ENCODE data around the gene CNTN6. TPM values are rescaled to one million over a fixed set of nuclear protein-coding genes. Genes with fewer than 3 reads are reported as not detected.

CNTN6 gene
- total RNA-seq, 2 experiments from 2014 or later, result not detected

GRCh38 chr3:1103525-1103924 lies 10.7 kb downstream of the CNTN6 start:
- Mint-ChIP-seq H3K27ac (no peak overlapping the region), H3K9me3 (peaks cover 4% of the 10 kb centered on the region), H3K27me3 (ENCODE audit: low read depth) (no peaks in the 10 kb centered on the region), H3K4me1 (ENCODE audit: low read depth) (no peaks in the 10 kb centered on the region), H3K36me3 (ENCODE audit: low read depth) (no peaks in the 10 kb centered on the region), H3K4me3 (no peak overlapping the region)
- CTCF ChIA-PET, result no interaction called here
- DNase-seq, result no peak
- intact Hi-C loops (cut with micrococcal nuclease), result no loop called here

- no peaks in the 10 kb centered on the region for H3K27me3 Mint-ChIP-seq (ENCODE audit: low read depth)
- H3K9me3 Mint-ChIP-seq, result peaks cover 11% of the 10 kb centered on the region
- no peaks in the 10 kb centered on the region for H3K4me1 Mint-ChIP-seq (ENCODE audit: low read depth)
- CTCF ChIA-PET, result no interaction called here
- intact Hi-C loops (cut with micrococcal nuclease), result no loop called here
- no peaks in the 10 kb centered on the region for H3K36me3 Mint-ChIP-seq (ENCODE audit: low read depth)
- no peak for DNase-seq
- H3K27ac Mint-ChIP-seq, result no peak overlapping the region
- no peak overlapping the region for H3K4me3 Mint-ChIP-seq
Measured at GRCh38 chr3:1117843-1118473, 25.1 kb downstream of the CNTN6 start.

- CTCF ChIA-PET, result no interaction called here
- Mint-ChIP-seq H3K9me3 (no peaks in the 10 kb centered on the region), H3K36me3 (ENCODE audit: low read depth) (no peaks in the 10 kb centered on the region), H3K27me3 (ENCODE audit: low read depth) (no peaks in the 10 kb centered on the region), H3K4me3 (no peak overlapping the region), H3K27ac (no peak overlapping the region), H3K4me1 (ENCODE audit: low read depth) (no peaks in the 10 kb centered on the region)
- intact Hi-C loops (cut with micrococcal nuclease), result no loop called here
- DNase-seq, result no peak
Measured at GRCh38 chr3:1131166-1131565, 38.3 kb downstream of the CNTN6 start.

- H3K36me3 Mint-ChIP-seq (ENCODE audit: low read depth), result no peaks in the 10 kb centered on the region
- no peaks in the 10 kb centered on the region for H3K27me3 Mint-ChIP-seq (ENCODE audit: low read depth)
- no peak for DNase-seq
- no peak overlapping the region for H3K4me3 Mint-ChIP-seq
- H3K27ac Mint-ChIP-seq, result no peak overlapping the region
- CTCF ChIA-PET, result no interaction called here
- intact Hi-C loops (cut with micrococcal nuclease), result no loop called here
- H3K9me3 Mint-ChIP-seq, result no peaks in the 10 kb centered on the region
- H3K4me1 Mint-ChIP-seq (ENCODE audit: low read depth), result no peaks in the 10 kb centered on the region
Measured at GRCh38 chr3:1135194-1135593, 42.4 kb downstream of the CNTN6 start.

GRCh38 chr3:1138036-1138435 lies 45.2 kb downstream of the CNTN6 start:
- Mint-ChIP-seq H3K4me3 (no peak overlapping the region), H3K27ac (no peak overlapping the region), H3K36me3 (ENCODE audit: low read depth) (no peaks in the 10 kb centered on the region), H3K27me3 (ENCODE audit: low read depth) (no peaks in the 10 kb centered on the region), H3K9me3 (no peaks in the 10 kb centered on the region), H3K4me1 (ENCODE audit: low read depth) (no peaks in the 10 kb centered on the region)
- CTCF ChIA-PET, result no interaction called here
- intact Hi-C loops (cut with micrococcal nuclease), result no loop called here
- DNase-seq, result no peak

GRCh38 chr3:1139071-1139470 lies 46.2 kb downstream of the CNTN6 start:
- CTCF ChIA-PET, result no interaction called here
- Mint-ChIP-seq H3K27me3 (ENCODE audit: low read depth) (no peaks in the 10 kb centered on the region), H3K27ac (no peak overlapping the region), H3K4me1 (ENCODE audit: low read depth) (no peaks in the 10 kb centered on the region), H3K36me3 (ENCODE audit: low read depth) (no peaks in the 10 kb centered on the region), H3K9me3 (no peaks in the 10 kb centered on the region), H3K4me3 (no peak overlapping the region)
- DNase-seq, result no peak
- intact Hi-C loops (cut with micrococcal nuclease), result no loop called here

- Mint-ChIP-seq H3K27me3 (ENCODE audit: low read depth) (no peaks in the 10 kb centered on the region), H3K4me3 (no peak overlapping the region), H3K27ac (no peak overlapping the region), H3K4me1 (ENCODE audit: low read depth) (no peaks in the 10 kb centered on the region), H3K9me3 (peaks cover 2% of the 10 kb centered on the region), H3K36me3 (ENCODE audit: low read depth) (no peaks in the 10 kb centered on the region)
- intact Hi-C loops (cut with micrococcal nuclease), result no loop called here
- no peak for DNase-seq
- CTCF ChIA-PET, result no interaction called here
Measured at GRCh38 chr3:1147326-1147725, 54.5 kb downstream of the CNTN6 start.

- no peaks in the 10 kb centered on the region for H3K36me3 Mint-ChIP-seq (ENCODE audit: low read depth)
- H3K4me1 Mint-ChIP-seq (ENCODE audit: low read depth), result no peaks in the 10 kb centered on the region
- H3K4me3 Mint-ChIP-seq, result no peak overlapping the region
- CTCF ChIA-PET, result no interaction called here
- H3K27me3 Mint-ChIP-seq (ENCODE audit: low read depth), result no peaks in the 10 kb centered on the region
- H3K9me3 Mint-ChIP-seq, result peaks cover 2% of the 10 kb centered on the region
- no peak overlapping the region for H3K27ac Mint-ChIP-seq
- intact Hi-C loops (cut with micrococcal nuclease), result no loop called here
- no peak for DNase-seq
Measured at GRCh38 chr3:1147819-1148218, 55.0 kb downstream of the CNTN6 start.

- Mint-ChIP-seq H3K4me1 (ENCODE audit: low read depth) (no peaks in the 10 kb centered on the region), H3K27ac (no peak overlapping the region), H3K4me3 (no peak overlapping the region), H3K9me3 (no peaks in the 10 kb centered on the region), H3K27me3 (ENCODE audit: low read depth) (peaks cover 2% of the 10 kb centered on the region), H3K36me3 (ENCODE audit: low read depth) (no peaks in the 10 kb centered on the region)
- intact Hi-C loops (cut with micrococcal nuclease), result no loop called here
- DNase-seq, result no peak
- CTCF ChIA-PET, result no interaction called here
Measured at GRCh38 chr3:1164101-1164500, 71.3 kb downstream of the CNTN6 start.

GRCh38 chr3:1171320-1171719 lies 78.5 kb downstream of the CNTN6 start:
- CTCF ChIA-PET, result no interaction called here
- H3K27ac Mint-ChIP-seq, result no peak overlapping the region
- no peaks in the 10 kb centered on the region for H3K27me3 Mint-ChIP-seq (ENCODE audit: low read depth)
- DNase-seq, result no peak
- H3K9me3 Mint-ChIP-seq, result peaks cover 8% of the 10 kb centered on the region
- H3K36me3 Mint-ChIP-seq (ENCODE audit: low read depth), result no peaks in the 10 kb centered on the region
- intact Hi-C loops (cut with micrococcal nuclease), result no loop called here
- H3K4me3 Mint-ChIP-seq, result no peak overlapping the region
- no peaks in the 10 kb centered on the region for H3K4me1 Mint-ChIP-seq (ENCODE audit: low read depth)

GRCh38 chr3:1172644-1173043 lies 79.8 kb downstream of the CNTN6 start:
- CTCF ChIA-PET, result no interaction called here
- Mint-ChIP-seq H3K27ac (no peak overlapping the region), H3K4me1 (ENCODE audit: low read depth) (no peaks in the 10 kb centered on the region), H3K9me3 (peaks cover 12% of the 10 kb centered on the region), H3K27me3 (ENCODE audit: low read depth) (no peaks in the 10 kb centered on the region), H3K36me3 (ENCODE audit: low read depth) (no peaks in the 10 kb centered on the region), H3K4me3 (no peak overlapping the region)
- intact Hi-C loops (cut with micrococcal nuclease), result no loop called here
- no peak for DNase-seq

- Mint-ChIP-seq H3K4me1 (ENCODE audit: low read depth) (no peaks in the 10 kb centered on the region), H3K27ac (no peak overlapping the region), H3K9me3 (peaks cover 12% of the 10 kb centered on the region), H3K36me3 (ENCODE audit: low read depth) (no peaks in the 10 kb centered on the region), H3K4me3 (no peak overlapping the region), H3K27me3 (ENCODE audit: low read depth) (no peaks in the 10 kb centered on the region)
- CTCF ChIA-PET, result no interaction called here
- intact Hi-C loops (cut with micrococcal nuclease), result no loop called here
- no peak for DNase-seq
Measured at GRCh38 chr3:1179146-1179545, 86.3 kb downstream of the CNTN6 start.

- Mint-ChIP-seq H3K27ac (no peak overlapping the region), H3K4me1 (ENCODE audit: low read depth) (no peaks in the 10 kb centered on the region), H3K36me3 (ENCODE audit: low read depth) (no peaks in the 10 kb centered on the region), H3K4me3 (no peak overlapping the region), H3K27me3 (ENCODE audit: low read depth) (no peaks in the 10 kb centered on the region), H3K9me3 (peaks cover under 1% of the 10 kb centered on the region)
- intact Hi-C loops (cut with micrococcal nuclease), result no loop called here
- CTCF ChIA-PET, result no interaction called here
- no peak for DNase-seq
Measured at GRCh38 chr3:1183320-1184048, 90.7 kb downstream of the CNTN6 start.
